Muscle layer of colon (tissue), 2 donors: ENCODE results near the gene WFDC6.

ENCODE experiments used
- H3K27ac ChIP-seq: one replicate; pipeline ENCODE4 v1.7.0; 2013; ENCODE audit warnings: low read depth, mild to moderate bottlenecking, low read length, moderate library complexity
- H3K27me3 ChIP-seq, 2 donors: one replicate each; pipeline ENCODE4 v1.7.0; 2013; ENCODE audit warnings: low read length in 2 of 2, mild to moderate bottlenecking in 2 of 2; ENCODE audit not compliant: insufficient read depth in 2 of 2, control insufficient read depth in 1 of 2
- H3K36me3 ChIP-seq: one replicate; pipeline ENCODE4 v1.7.0; 2013; ENCODE audit warnings: mild to moderate bottlenecking, low read length; ENCODE audit not compliant: insufficient read depth
- H3K4me1 ChIP-seq: one replicate; pipeline ENCODE4 v1.7.0; 2013; ENCODE audit warnings: mild to moderate bottlenecking, low read length; ENCODE audit not compliant: insufficient read depth
- H3K4me3 ChIP-seq, 2 donors: one replicate each; pipeline ENCODE4 v1.7.0; 2013; ENCODE audit warnings: low read length in 2 of 2, low read depth in 1 of 2, mild to moderate bottlenecking in 1 of 2, moderate library complexity in 1 of 2
- H3K9ac ChIP-seq: one replicate; pipeline ENCODE4 v1.7.0; 2013; ENCODE audit warnings: low read length
- H3K9me3 ChIP-seq: one replicate; pipeline ENCODE4 v1.7.0; 2013; ENCODE audit warnings: mild to moderate bottlenecking, low read length
- donor health status: abdominal sarcoma.
- donor health status: Adenocarcinoma of cecum.

WFDC6 gene

DNA sequence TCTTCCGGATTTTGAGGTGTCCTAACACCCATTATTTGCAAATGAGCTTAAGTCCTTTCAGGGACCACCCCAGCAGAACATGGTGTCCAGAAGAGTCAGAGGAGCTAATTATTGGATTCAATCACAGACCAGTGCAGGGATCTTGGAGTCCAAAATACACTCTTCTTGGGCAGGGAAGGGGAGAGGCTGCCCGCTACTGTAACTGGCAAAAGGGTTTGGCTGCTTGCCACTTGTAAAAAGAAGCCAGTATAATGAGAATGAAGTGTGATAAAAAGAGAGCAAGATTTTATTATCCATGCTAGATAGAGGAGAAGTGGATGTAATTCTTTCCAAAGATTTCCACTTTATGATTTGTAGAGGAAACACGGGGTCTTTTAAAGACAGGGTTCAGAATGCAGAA, 43.1 kb downstream of the WFDC6 start:
- Histone ChIP-seq H3K27me3 (no peaks in the 10 kb centered on the region), H3K4me3 (no peak overlapping the region), H3K4me1 (no peaks in the 10 kb centered on the region), H3K9me3 (no peaks in the 10 kb centered on the region), H3K36me3 (no peaks in the 10 kb centered on the region), H3K27ac (no peak overlapping the region), H3K9ac (no peak overlapping the region)

DNA sequence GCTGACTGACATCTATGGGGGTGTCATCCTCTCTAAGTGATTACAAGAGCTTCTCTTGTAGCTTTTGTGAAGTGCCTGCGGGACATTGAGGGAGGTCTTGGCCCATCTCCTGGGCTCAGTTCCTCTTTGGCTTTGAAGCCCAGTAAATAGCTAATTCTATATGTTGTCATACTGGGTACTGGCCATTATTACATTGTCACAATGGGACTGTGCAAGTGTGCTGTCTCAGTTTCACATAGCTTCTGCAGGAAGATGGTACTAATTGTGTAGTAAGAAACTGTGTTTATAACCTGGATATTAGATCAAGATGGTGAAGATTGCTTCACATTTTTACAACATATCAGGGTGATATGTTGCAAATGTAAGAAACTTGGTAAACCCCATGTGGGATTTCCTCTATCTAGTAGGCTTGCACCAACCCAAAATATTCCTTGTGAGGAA, 43.8 kb downstream of the WFDC6 start:
- Histone ChIP-seq H3K4me1 (no peaks in the 10 kb centered on the region), H3K9ac (no peak overlapping the region), H3K36me3 (no peaks in the 10 kb centered on the region), H3K27me3 (no peaks in the 10 kb centered on the region), H3K4me3 (no peak overlapping the region), H3K9me3 (no peaks in the 10 kb centered on the region), H3K27ac (no peak overlapping the region)

DNA sequence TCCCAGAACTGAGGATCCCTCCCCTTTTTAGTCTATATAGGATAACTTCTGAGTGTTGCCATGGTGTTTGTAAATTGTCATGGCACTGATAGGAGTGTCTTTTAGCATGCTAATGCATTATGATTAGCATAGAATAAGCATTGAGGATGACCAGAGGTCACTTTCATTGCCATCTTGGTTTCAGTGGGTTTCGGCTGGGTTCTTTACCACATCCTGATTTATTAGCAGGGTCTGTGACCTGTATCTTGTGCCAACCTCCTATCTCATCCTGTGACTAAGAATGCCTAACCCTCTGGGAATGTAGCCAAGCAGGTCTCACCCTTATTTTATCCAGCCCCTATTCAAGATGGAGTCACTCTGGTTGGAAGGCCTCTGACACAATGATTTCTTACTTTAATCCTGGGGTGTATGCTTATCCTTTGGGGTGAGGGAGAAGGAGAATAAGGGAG, 50.2 kb downstream of the WFDC6 start:
- H3K9ac ChIP-seq, result no peak overlapping the region
- H3K4me1 ChIP-seq, result no peaks in the 10 kb centered on the region
- no peaks in the 10 kb centered on the region for H3K36me3 ChIP-seq
- no peak overlapping the region for H3K27ac ChIP-seq
- no peaks in the 10 kb centered on the region for H3K27me3 ChIP-seq
- no peaks in the 10 kb centered on the region for H3K9me3 ChIP-seq
- no peak overlapping the region for H3K4me3 ChIP-seq

DNA sequence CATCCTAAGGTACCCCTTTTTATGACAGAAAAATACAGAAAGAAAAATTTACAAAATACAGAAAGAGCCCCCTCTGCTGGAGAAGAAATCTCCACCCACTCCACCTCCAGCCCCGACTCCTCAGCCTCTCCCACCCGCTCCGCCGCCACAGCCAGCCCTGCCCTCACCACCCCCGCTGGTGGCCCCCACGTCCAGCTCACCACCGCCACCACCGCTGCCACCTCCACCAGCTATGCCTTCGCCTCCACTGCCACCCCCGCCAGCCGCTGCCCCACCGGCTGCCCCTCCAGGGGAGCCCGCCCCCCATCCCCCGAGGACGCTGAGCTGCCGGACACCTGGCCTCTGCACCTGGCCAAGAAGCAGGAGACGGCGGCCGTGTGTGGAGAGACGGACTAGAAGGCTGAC, 52.0 kb downstream of the WFDC6 start:
- Histone ChIP-seq H3K4me1 (no peaks in the 10 kb centered on the region), H3K36me3 (no peaks in the 10 kb centered on the region), H3K27ac (no peak overlapping the region), H3K9ac (no peak overlapping the region), H3K4me3 (no peak overlapping the region), H3K9me3 (no peaks in the 10 kb centered on the region), H3K27me3 (no peaks in the 10 kb centered on the region)

DNA sequence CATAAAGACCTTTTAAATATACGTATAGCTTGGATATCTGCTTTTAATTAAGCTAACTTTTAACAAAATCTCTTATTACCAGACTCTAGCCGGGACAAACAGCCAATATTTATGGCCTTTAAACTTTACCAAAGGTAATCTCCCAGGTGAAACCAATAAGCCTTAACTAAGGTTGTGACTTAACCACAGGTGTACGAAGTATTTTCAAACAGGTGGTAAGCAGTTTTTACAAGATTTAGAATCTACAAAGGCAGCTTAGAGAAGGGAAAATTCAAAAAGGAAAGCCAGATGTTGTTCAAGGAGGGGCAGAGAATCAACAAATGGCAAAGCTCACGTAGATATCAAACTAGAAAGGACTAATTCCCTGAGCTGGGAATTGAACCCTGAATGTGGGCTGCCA, 53.9 kb downstream of the WFDC6 start:
- no peaks in the 10 kb centered on the region for H3K36me3 ChIP-seq
- H3K4me1 ChIP-seq, result no peaks in the 10 kb centered on the region
- H3K9me3 ChIP-seq, result no peaks in the 10 kb centered on the region
- no peak overlapping the region for H3K9ac ChIP-seq
- no peak overlapping the region for H3K4me3 ChIP-seq
- H3K27ac ChIP-seq, result no peak overlapping the region
- no peaks in the 10 kb centered on the region for H3K27me3 ChIP-seq

DNA sequence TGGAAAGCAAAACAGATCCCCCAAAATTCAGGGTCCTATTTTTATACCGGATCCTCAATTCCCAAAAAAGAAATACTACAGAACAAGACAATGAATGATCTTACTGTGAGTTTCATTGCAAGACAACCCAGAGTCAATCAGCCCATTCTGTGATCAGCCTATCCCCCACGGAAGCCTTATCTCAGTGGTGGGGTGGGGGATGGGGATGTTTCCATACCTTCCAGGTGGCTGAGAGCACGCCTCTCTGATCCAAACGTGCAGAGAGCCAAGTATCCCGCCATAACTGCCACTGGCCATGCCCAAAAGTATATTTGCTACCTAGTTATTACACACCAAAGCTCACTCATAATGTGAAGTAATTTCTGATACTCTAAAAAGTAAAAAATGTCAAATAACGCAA, 54.6 kb downstream of the WFDC6 start:
- no peak overlapping the region for H3K27ac ChIP-seq
- no peaks in the 10 kb centered on the region for H3K9me3 ChIP-seq
- H3K4me1 ChIP-seq, result no peaks in the 10 kb centered on the region
- H3K27me3 ChIP-seq, result no peaks in the 10 kb centered on the region
- H3K36me3 ChIP-seq, result no peaks in the 10 kb centered on the region
- no peak overlapping the region for H3K4me3 ChIP-seq
- H3K9ac ChIP-seq, result no peak overlapping the region
